OCI-M1 (cell line): ENCODE results near the gene BSG.

Experiments
- DNase-seq: peaks from one replicate; lab custom pipeline; 2025; lab: John Stamatoyannopoulos, UW

BSG gene

DNA sequence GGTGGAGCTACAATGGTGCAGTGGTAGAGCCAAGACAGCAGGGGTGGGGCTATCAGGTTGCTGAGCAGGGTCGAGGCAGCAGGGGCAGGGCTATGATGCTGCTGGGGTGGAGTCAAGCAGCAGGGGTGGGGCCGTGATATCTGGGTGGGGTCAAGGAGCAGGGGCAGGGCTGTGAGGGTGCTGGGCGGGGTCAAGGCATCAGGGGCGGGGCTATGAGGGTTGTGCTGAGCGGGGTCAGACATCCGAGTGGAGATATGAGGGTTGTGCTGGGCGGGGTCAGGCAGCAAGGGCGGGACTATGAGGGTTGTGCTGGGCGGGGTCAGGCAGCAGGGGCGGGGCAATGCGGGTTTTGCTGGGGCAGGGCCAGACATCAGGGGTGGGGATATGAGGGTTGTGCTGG, 32.0 kb downstream of the BSG start:
- DNase-seq = peak; percentile 34

GRCh38 chr19:605061-605971, 32.9 kb downstream of the BSG start:
- peak; percentile 21 for DNase-seq

- DNase-seq = no peak
These were observed 35.1 kb downstream of the BSG start for GRCh38 chr19:607301-608154.

GRCh38 chr19:608155-609003, 36.0 kb downstream of the BSG start:
- DNase-seq = no peak

DNA sequence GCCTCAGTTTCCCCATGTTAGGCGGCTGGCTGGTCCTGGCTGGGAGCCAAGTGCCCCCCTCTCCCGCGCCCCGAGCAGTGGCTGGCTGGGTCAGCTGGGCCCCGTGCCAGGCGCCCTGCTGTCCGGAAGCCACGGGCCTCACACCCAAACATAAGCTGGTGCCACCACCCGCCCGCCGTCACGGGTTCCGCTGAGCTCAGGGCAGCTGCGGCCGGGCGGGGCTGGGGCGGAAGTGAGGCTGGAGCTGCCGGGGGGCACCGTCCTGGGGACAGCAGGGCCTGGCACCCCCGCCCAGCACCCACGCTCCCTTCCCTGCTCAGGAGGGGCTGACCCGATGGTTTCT, 36.6 kb downstream of the BSG start:
- no peak for DNase-seq

DNA sequence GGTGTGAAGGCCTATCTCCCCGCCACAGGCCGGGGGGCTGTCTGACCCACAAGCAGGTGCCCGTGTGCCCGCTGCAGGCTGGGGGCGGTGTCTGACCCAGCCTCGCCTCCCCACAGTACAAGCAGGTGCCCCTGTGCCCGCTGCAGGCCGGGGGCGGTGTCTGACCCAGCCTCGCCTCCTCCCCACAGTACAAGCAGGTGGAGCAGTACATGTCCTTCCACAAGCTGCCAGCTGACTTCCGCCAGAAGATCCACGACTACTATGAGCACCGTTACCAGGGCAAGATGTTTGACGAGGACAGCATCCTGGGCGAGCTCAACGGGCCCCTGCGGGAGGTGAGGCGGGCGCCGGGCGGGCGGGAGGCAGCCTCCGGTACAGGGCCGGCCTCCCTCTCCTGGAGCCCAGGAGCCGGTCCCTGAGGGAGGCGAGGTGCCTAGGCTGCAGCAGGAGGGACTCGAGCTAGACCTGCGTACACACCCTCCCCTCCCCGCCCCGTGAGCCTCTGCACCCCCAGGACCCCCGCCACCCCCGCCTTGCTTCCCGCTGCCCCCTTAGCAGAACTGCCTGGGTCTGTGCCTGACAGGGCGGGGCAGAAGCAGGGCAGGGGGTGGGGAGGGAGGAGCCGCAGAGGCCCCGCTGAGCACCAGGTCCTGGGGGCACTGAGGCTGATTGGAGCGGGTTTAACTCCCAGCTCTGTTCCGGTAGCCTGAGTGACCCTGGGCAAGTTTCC, 37.8 kb downstream of the BSG start:
- DNase-seq = no peak

DNA sequence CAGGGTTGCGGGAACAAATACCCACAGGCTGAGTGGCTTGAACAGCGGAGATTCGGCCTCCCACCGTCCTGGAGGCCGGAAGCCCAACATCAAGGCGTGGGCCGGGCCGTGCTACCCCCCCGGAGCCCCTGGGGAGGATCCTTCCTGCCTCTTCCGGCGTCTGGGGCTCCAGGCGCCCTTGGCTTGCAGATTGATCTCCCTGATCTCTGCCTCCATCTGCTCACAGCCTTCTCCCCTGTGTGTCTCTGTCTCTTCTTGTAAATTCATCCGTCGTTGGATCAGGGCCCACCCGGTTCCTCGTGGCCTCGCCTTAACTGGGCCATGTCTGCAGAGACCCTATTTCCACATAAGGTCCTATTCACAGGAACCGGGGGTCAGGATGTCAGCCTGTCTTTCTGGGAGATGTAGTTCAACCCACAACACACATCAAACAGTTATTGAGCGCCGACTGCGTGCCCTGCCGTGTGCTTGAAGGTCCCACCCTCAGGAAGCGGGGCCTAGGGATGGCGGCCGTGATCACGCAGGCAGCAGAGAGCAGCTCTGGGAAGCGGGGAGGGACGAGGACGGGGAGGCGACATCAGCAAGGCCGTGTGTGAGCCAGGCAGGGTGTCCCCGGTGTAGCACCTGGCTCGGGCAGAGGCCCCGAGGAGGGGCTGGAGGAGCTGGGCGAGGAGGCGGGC, 38.5 kb downstream of the BSG start:
- DNase-seq = peak; percentile 47

DNA sequence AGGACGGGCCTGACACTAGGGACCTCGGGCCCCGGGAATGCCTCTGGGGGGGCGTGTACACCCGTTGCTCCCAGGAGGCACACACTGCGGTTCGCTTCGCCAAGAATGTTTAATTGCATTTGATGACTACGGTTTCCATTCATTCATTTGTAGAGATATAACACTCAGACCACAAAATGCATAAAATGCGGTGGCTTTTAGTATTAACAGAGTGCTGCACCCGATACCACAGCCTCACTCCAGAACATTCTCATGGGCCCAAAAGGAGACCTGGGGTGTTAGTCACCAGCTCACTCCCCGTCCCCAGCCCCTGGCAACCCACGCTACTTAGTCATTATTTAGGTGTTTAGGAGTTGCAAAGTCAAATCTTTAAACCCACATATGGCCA, 39.1 kb downstream of the BSG start:
- DNase-seq = no peak

DNA sequence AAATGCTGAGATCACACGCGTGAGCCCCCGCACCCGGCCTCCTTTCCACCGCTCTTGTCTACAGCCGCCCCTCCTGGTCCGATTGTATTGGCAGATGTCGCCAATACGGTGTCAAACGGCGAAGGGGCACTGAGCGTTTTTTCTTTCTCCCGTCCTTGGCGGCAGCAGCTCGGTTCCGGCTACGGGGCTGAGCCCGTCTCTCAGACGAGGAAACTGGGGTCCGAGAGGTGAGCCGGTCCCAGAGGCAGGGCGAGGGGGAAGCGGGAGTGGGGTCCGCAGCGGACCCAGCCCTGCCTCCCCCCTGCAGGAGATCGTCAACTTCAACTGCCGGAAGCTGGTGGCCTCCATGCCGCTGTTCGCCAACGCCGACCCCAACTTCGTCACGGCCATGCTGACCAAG, 40.5 kb downstream of the BSG start:
- DNase-seq = no peak

GRCh38 chr19:613732-614567, 41.6 kb downstream of the BSG start:
- no peak for DNase-seq

GRCh38 chr19:615619-616018, 43.2 kb downstream of the BSG start:
- DNase-seq = no peak

DNA sequence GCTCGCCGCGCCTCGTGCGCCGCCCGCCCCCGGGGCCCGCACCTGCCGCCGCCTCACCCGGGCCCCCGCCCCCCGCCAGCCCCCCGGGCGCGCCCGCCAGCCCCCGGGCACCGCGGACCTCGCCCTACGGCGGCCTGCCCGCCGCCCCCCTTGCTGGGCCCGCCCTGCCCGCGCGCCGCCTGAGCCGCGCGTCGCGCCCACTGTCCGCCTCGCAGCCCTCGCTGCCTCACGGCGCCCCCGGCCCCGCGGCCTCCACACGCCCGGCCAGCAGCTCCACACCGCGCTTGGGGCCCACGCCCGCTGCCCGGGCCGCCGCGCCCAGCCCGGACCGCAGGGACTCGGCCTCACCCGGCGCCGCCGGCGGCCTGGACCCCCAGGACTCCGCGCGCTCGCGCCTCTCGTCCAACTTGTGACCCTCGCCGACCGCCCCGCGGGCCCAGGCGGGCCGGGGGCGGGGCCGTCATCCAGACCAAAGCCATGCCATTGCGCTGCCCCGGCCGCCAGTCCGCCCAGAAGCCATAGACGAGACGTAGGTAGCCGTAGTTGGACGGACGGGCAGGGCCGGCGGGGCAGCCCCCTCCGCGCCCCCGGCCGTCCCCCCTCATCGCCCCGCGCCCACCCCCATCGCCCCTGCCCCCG, 43.8 kb downstream of the BSG start:
- no peak for DNase-seq

DNA sequence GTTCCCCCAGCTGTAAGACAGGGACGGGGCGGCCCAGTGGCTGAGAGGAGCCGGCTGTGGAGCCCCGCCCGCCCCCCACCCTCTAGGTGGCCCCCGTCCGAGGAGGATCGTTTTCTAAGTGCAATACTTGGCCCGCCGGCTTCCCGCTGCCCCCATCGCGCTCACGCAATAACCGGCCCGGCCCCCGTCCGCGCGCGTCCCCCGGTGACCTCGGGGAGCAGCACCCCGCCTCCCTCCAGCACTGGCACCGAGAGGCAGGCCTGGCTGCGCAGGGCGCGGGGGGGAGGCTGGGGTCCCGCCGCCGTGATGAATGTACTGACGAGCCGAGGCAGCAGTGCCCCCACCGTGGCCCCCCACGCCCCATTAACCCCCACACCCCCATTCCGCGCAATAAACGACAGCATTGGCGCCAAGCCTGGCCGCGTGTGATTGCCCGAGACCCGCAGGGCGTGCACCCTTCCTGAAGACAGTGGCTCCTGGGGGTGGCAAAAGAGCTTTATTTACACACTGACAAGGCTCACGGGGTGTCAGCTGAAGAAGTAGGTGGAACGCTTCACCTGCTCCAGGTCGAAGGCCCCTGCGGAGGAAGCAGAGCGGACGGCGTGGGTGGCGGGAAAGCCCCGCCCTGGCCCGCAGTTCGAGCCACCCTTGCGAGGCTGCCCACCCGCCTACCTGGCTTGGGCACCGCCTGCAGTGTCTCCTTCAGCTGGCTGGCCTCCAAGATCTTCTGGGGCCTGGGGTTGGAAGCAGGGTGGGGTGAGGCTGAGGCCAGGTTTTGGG, 44.5 kb downstream of the BSG start:
- no peak for DNase-seq

GRCh38 chr19:617551-618246, 45.3 kb downstream of the BSG start:
- no peak for DNase-seq

DNA sequence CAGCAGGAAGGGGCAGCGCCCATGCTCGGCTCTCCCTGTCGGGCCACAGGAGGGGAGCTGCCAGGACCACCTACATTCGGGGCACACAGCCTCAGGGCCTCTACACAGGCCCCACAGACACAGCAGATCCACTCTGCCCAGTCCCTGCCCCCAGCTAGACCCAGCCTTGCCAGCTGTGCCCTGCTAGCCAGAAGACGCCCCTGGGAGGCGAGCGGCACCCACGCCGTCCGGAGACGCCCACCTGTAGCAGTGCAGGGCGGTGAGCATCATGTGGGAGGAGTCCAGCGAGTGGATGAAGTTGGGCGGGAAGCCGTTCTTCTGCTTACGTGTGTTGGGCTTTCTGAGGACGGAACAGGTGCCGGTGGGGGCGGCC, 45.8 kb downstream of the BSG start:
- DNase-seq = no peak

GRCh38 chr19:618674-619285, 46.4 kb downstream of the BSG start:
- DNase-seq = no peak

DNA sequence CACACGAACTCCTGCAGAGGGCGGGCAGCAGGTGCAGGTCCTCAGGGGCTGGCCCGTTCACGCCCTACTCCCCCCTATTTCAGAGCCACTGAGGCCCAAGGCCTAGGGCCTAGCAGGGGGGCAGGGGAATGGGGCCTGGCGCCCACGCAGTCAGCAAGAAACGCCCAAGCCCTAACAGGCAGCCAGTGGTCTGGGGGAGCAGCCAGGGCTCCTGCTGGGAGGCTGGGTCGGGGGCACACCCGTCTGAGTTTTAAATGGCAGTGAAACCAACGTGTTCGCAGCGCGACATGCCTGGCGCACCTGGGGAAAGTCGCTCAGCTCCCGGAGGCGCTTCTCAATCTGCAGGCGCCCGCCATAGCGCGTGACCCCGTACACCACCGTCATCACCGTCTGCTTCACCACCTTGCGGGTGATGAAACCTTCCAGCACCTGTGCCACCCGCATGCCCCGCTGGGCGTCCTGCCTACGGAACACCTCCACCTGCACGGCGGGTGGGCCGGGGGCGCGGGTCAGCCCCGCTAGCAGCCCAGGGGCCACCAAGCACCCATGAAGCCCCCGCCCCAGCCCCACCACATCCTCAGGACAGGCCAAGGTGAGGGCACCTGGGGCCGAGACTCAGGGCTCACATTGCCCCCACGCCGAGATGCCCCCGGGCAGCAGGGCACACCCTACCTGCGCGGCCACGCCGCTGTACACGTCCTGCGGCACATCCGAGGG, 47.0 kb downstream of the BSG start:
- DNase-seq = no peak
